ENCODE measurements around the gene CCDC184. TPM values are rescaled to one million over a fixed set of nuclear protein-coding genes. Genes with fewer than 3 reads are reported as not detected.

CCDC184 gene
- total and polyA plus RNA-seq, 2 donors (not counting 1 experiment from before 2014, with no cell fraction given) = 0.17 to 0.28 TPM

DNA sequence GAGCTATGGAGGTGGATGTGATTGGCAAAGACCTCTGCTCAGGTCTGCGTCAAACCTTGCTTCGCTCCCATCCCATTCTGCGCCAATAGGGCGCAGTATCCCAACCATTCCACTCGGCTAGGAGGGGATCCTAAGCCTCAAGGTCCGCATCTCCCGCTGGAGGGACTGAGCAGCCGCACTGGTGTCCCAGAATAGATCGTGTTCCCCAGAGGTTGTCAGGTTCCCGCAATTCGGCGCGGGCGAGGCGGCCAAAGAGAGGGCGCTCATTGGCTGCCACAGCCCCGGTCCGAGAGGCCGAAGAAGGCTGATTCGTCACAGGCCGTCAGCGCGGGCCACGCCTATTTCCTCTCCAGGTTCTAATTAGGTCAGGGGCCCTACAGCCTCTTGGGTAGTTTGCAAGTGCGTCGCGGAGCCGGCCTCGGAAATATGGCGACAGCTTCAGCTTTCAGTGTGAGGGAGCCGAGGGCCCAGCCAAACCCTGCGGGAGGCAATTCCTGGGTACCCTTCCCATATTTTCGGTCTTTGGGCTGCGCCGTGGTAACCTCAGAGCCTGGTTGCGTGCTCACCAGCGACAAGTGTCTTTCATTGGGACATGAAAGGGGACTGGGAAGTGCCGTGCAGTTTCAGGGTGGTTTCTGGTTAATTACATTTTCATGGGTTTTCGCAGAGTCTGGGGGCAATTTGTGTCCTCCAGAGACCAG is 14.7 kb downstream of the CCDC184 start:
- peak overlapping the region; percentile 75 for H3K4me2 ChIP-seq (ENCODE audit: extremely low read depth, insufficient read depth, low read length)
- H4K20me1 ChIP-seq (ENCODE audit: control insufficient read depth, extremely low read depth, insufficient read depth, low read length) = no peaks in the 10 kb centered on the region
- no peaks in the 10 kb centered on the region for H3K9me3 ChIP-seq (ENCODE audit: control insufficient read depth, insufficient read depth, low read depth, low read length)
- peak overlapping the region; percentile 85 for H3K27ac ChIP-seq (ENCODE audit: insufficient read depth, low read length)
- no peak for TF ChIP-seq EZH2 (IDR thresholded peaks at IDR 0.05; ENCODE audit: low read length, missing control alignments)
- TF ChIP-seq, protein P1, sequence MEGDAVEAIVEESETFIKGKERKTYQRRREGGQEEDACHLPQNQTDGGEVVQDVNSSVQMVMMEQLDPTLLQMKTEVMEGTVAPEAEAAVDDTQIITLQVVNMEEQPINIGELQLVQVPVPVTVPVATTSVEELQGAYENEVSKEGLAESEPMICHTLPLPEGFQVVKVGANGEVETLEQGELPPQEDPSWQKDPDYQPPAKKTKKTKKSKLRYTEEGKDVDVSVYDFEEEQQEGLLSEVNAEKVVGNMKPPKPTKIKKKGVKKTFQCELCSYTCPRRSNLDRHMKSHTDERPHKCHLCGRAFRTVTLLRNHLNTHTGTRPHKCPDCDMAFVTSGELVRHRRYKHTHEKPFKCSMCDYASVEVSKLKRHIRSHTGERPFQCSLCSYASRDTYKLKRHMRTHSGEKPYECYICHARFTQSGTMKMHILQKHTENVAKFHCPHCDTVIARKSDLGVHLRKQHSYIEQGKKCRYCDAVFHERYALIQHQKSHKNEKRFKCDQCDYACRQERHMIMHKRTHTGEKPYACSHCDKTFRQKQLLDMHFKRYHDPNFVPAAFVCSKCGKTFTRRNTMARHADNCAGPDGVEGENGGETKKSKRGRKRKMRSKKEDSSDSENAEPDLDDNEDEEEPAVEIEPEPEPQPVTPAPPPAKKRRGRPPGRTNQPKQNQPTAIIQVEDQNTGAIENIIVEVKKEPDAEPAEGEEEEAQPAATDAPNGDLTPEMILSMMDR (conservative IDR thresholded peaks at IDR 0.05 in 1 of 2, IDR thresholded peaks at IDR 0.05 in 1 of 2; ENCODE audit: low read depth in 1 of 2, low read length in 2 of 2) = peak in 1 of 2 donors; percentile 14
- no peaks in the 10 kb centered on the region for H3K36me3 ChIP-seq (ENCODE audit: control insufficient read depth, insufficient read depth, low read length)
- H3K9ac ChIP-seq (ENCODE audit: insufficient read depth, low read length) = peak overlapping the region; percentile 84
- H3K4me1 ChIP-seq (ENCODE audit: control insufficient read depth, extremely low read depth, insufficient read depth, low read length) = peaks cover 2% of the 10 kb centered on the region
- H3K4me3 ChIP-seq (replicated peaks in 1 of 4; ENCODE audit: control extremely low read depth in 1 of 4, insufficient read depth in 1 of 4, low read depth in 3 of 4, low read length in 4 of 4) = peak overlapping the region; percentile 65 to 84 (median 78)
- H3K27me3 ChIP-seq (ENCODE audit: control insufficient read depth, insufficient read depth, low read length) = no peaks in the 10 kb centered on the region
- peak; percentile 95 for DNase-seq (ENCODE audit: low read depth in 2 of 2)
- H3K79me2 ChIP-seq (ENCODE audit: control insufficient read depth, insufficient read depth, low read length) = no peaks in the 10 kb centered on the region
- H2AFZ ChIP-seq (ENCODE audit: low read length) = peak overlapping the region; percentile 98

DNA sequence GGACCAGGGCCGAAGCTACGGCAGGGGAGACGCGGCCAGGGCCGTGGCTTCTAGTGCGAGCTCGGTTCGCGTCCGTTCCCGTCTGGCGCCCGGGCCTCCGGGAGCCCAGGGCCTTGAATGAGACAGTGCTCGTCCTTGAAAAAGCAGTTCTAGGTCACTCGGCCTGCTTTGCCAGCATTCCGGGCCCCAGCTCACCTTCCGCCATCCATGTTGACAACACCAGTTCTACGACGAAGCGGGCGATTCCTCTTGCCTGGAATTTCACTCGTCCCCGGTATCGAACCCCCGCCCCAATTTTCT is 15.2 kb downstream of the CCDC184 start:
- peak overlapping the region; percentile 84 for H3K9ac ChIP-seq (ENCODE audit: insufficient read depth, low read length)
- DNase-seq (ENCODE audit: low read depth in 2 of 2) = peak; percentile 24 to 31
- H3K36me3 ChIP-seq (ENCODE audit: control insufficient read depth, insufficient read depth, low read length) = no peaks in the 10 kb centered on the region
- no peaks in the 10 kb centered on the region for H3K79me2 ChIP-seq (ENCODE audit: control insufficient read depth, insufficient read depth, low read length)
- TF ChIP-seq EZH2 (IDR thresholded peaks at IDR 0.05; ENCODE audit: low read length, missing control alignments) = no peak
- TF ChIP-seq, protein P1 (conservative IDR thresholded peaks at IDR 0.05 in 1 of 2, IDR thresholded peaks at IDR 0.05 in 1 of 2; ENCODE audit: low read depth in 1 of 2, low read length in 2 of 2) = no peak
- H3K27ac ChIP-seq (ENCODE audit: insufficient read depth, low read length) = peak overlapping the region; percentile 85
- H3K4me2 ChIP-seq (ENCODE audit: extremely low read depth, insufficient read depth, low read length) = peak overlapping the region; percentile 75
- H2AFZ ChIP-seq (ENCODE audit: low read length) = peak overlapping the region; percentile 98
- no peaks in the 10 kb centered on the region for H4K20me1 ChIP-seq (ENCODE audit: control insufficient read depth, extremely low read depth, insufficient read depth, low read length)
- peak overlapping the region; percentile 65 to 84 (median 78) for H3K4me3 ChIP-seq (replicated peaks in 1 of 4; ENCODE audit: control extremely low read depth in 1 of 4, insufficient read depth in 1 of 4, low read depth in 3 of 4, low read length in 4 of 4)
- no peaks in the 10 kb centered on the region for H3K27me3 ChIP-seq (ENCODE audit: control insufficient read depth, insufficient read depth, low read length)
- no peaks in the 10 kb centered on the region for H3K9me3 ChIP-seq (ENCODE audit: control insufficient read depth, insufficient read depth, low read depth, low read length)
- peaks cover 2% of the 10 kb centered on the region for H3K4me1 ChIP-seq (ENCODE audit: control insufficient read depth, extremely low read depth, insufficient read depth, low read length)

DNA sequence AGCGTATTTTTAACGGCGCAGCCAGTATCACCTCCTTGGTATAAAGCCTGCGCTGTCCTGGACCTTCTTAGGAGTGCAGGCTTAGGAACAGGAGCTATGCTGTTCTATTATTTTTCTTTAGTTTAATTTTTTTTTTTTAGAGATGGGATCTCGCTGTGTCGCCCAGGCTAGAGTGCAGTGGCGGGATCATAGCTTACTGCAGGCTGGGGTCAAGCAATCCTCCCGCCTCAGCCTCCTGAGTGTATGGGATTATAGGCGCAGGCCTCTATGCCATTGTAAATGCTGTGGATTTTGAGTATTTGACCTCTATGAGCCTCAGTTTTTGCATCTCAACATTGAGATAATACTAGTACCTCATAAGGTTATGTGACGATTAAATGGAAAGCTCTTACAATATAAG is 15.5 kb downstream of the CCDC184 start:
- H3K27me3 ChIP-seq (ENCODE audit: control insufficient read depth, insufficient read depth, low read length) = no peaks in the 10 kb centered on the region
- H3K27ac ChIP-seq (ENCODE audit: insufficient read depth, low read length) = peak overlapping the region; percentile 85
- H3K4me1 ChIP-seq (ENCODE audit: control insufficient read depth, extremely low read depth, insufficient read depth, low read length) = peaks cover 2% of the 10 kb centered on the region
- H3K36me3 ChIP-seq (ENCODE audit: control insufficient read depth, insufficient read depth, low read length) = no peaks in the 10 kb centered on the region
- H3K9me3 ChIP-seq (ENCODE audit: control insufficient read depth, insufficient read depth, low read depth, low read length) = no peaks in the 10 kb centered on the region
- no peak overlapping the region for H3K9ac ChIP-seq (ENCODE audit: insufficient read depth, low read length)
- H3K4me3 ChIP-seq (replicated peaks in 1 of 4; ENCODE audit: control extremely low read depth in 1 of 4, insufficient read depth in 1 of 4, low read depth in 3 of 4, low read length in 4 of 4) = peak overlapping the region; percentile 65 to 84 (median 78)
- TF ChIP-seq, protein P1 (conservative IDR thresholded peaks at IDR 0.05 in 1 of 2, IDR thresholded peaks at IDR 0.05 in 1 of 2; ENCODE audit: low read depth in 1 of 2, low read length in 2 of 2) = no peak
- no peak for TF ChIP-seq EZH2 (IDR thresholded peaks at IDR 0.05; ENCODE audit: low read length, missing control alignments)
- H2AFZ ChIP-seq (ENCODE audit: low read length) = peak overlapping the region; percentile 98
- peak overlapping the region; percentile 75 for H3K4me2 ChIP-seq (ENCODE audit: extremely low read depth, insufficient read depth, low read length)
- H3K79me2 ChIP-seq (ENCODE audit: control insufficient read depth, insufficient read depth, low read length) = no peaks in the 10 kb centered on the region
- no peaks in the 10 kb centered on the region for H4K20me1 ChIP-seq (ENCODE audit: control insufficient read depth, extremely low read depth, insufficient read depth, low read length)
- no peak for DNase-seq (ENCODE audit: low read depth in 2 of 2)
